GM21619 (cell line): ENCODE results near the gene GTPBP3.
"Not testable (repeated sequence)": the region's sequence is repeated elsewhere in the genome, so short reads cannot be mapped to it uniquely, and the experiment has no call there.

Source experiments
- ATAC-seq: cut with Tn5 transposase; IDR thresholded peaks from one replicate; pipeline ENCODE4 v1.9.1; 2021; ENCODE audit not compliant: unreplicated experiment

Gene GTPBP3

GRCh38 chr19:17336872-17337674 is at the start of gene GTPBP3:
GTPBP3 (plus strand) TSS chr19:17337553; CDS start chr19:17337612, 59 bp downstream.
- peak; percentile 59 for ATAC-seq

GRCh38 chr19:17289489-17289888 is 47.9 kb upstream of the GTPBP3 start:
- no peak for ATAC-seq

- peak; percentile 77 for ATAC-seq
These were observed 44.9 kb upstream of the GTPBP3 start for GRCh38 chr19:17292301-17293074.

- no peak for ATAC-seq
These were observed 43.7 kb upstream of the GTPBP3 start for GRCh38 chr19:17293605-17294004.

- no peak for ATAC-seq
These were observed 43.1 kb upstream of the GTPBP3 start for GRCh38 chr19:17294051-17294891.

- ATAC-seq, result not testable (repeated sequence)
These were observed 41.8 kb upstream of the GTPBP3 start for GRCh38 chr19:17295551-17295950.

- ATAC-seq, result no peak
These were observed 41.1 kb upstream of the GTPBP3 start for GRCh38 chr19:17296273-17296672.

- ATAC-seq, result no peak
These were observed 40.4 kb upstream of the GTPBP3 start for GRCh38 chr19:17296976-17297375.

- ATAC-seq, result no peak
These were observed 36.2 kb upstream of the GTPBP3 start for GRCh38 chr19:17300992-17301619.

- no peak for ATAC-seq
These were observed 34.8 kb upstream of the GTPBP3 start for GRCh38 chr19:17302391-17303166.

GRCh38 chr19:17303167-17303939 is 34.0 kb upstream of the GTPBP3 start, which contains the start of gene ABHD8:
ABHD8 (minus strand) TSS chr19:17303425; CDS start chr19:17301616, 1,809 bp downstream.
- ATAC-seq, result peak; percentile 52

GRCh38 chr19:17303940-17304267 is 33.4 kb upstream of the GTPBP3 start:
- ATAC-seq, result no peak

GRCh38 chr19:17304386-17305215 is 32.8 kb upstream of the GTPBP3 start:
- no peak for ATAC-seq

GRCh38 chr19:17305216-17305516 is 32.2 kb upstream of the GTPBP3 start:
- no peak for ATAC-seq

- ATAC-seq, result peak; percentile 52
These were observed 31.7 kb upstream of the GTPBP3 start, which contains the start of gene MRPL34 for GRCh38 chr19:17305517-17306284. MRPL34 (plus strand) TSS chr19:17305872; CDS start chr19:17305893, 21 bp downstream.

GRCh38 chr19:17306285-17306714 is 31.1 kb upstream of the GTPBP3 start:
- no peak for ATAC-seq

GRCh38 chr19:17307876-17308377 is 29.4 kb upstream of the GTPBP3 start:
- ATAC-seq, result no peak
